Measurements from ENCODE around the gene MORN3.

DNA sequence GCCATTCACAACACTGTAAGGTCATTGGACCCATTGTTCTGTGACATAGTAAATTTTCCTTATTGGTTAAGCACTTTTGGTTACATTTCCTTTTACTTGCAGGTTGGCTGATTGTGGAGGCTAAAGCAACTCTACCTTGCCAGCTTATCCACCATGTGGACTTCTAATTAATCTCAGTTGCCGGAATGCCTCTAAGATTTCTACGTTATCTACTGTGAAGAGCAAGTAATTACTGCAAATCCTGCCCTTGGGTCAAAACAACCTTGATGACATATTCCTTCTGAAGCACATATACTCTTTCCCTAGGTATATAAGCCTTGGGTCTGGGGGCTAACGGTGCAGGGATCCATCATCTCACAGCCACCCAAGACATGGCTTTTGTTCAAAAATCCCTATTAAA lies 19.5 kb upstream of the MORN3 start:
- TF ChIP-seq ZNF274 (IDR thresholded peaks at IDR 0.05; ENCODE audit: borderline replicate concordance, extremely low read depth, low read length) = no peak
- no peak for TF ChIP-seq POLR2A (IDR thresholded peaks at IDR 0.05; ENCODE audit: control extremely low read depth in 1 of 2, low read depth in 2 of 2, low read length in 2 of 2)
- no peak for TF ChIP-seq POLR2AphosphoS5 (IDR thresholded peaks at IDR 0.05; ENCODE audit: low read depth, low read length)
- no peak for TF ChIP-seq BRCA1 (IDR thresholded peaks at IDR 0.05; ENCODE audit: low read depth, low read length)
- TF ChIP-seq EP300 (IDR thresholded peaks at IDR 0.05; ENCODE audit: borderline replicate concordance in 1 of 2, low read depth in 2 of 2, low read length in 2 of 2) = no peak
- TF ChIP-seq, protein P1, sequence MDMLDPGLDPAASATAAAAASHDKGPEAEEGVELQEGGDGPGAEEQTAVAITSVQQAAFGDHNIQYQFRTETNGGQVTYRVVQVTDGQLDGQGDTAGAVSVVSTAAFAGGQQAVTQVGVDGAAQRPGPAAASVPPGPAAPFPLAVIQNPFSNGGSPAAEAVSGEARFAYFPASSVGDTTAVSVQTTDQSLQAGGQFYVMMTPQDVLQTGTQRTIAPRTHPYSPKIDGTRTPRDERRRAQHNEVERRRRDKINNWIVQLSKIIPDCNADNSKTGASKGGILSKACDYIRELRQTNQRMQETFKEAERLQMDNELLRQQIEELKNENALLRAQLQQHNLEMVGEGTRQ (IDR thresholded peaks at IDR 0.05; ENCODE audit: low read length) = no peak
- TF ChIP-seq YY1 (IDR thresholded peaks at IDR 0.05; ENCODE audit: low read depth, low read length) = no peak

All from H1 (cell line).